Activated CD4-positive, alpha-beta T cell treated with anti-CD3 and anti-CD28 coated beads for 36 hours (primary cell): ENCODE results near the gene KRTAP10-7. TPM values are rescaled to one million over a fixed set of nuclear protein-coding genes. Genes with fewer than 3 reads are reported as not detected.
"Not testable (repeated sequence)": the region's sequence is repeated elsewhere in the genome, so short reads cannot be mapped to it uniquely, and the experiment has no call there.

ENCODE experiments used
- ATAC-seq: fragments of 200-7000 bp; cut with Tn5 transposase; one replicate; pipeline ENCODE4 v1.10.0; 2021; ENCODE audit warnings: mild to moderate bottlenecking, moderate library complexity
- CTCF ChIA-PET: fragments of 350-600 bp; sonication (Branson Sonifier 250); formaldehyde crosslinking; loops from one replicate; lab custom pipeline; 2021; ENCODE audit warnings: antibody characterized with exemption; lab: Charles Lee
- POLR2A ChIA-PET: fragments of 350-600 bp; sonication (Branson Sonifier 250); formaldehyde crosslinking; loops from one replicate; lab custom pipeline; 2021; ENCODE audit warnings: antibody characterized with exemption, inconsistent platforms; lab: Charles Lee
- DNase-seq: peaks from one replicate; pipeline ENCODE4 v3.0.0-alpha.2; 2020
- H3K27ac Mint-ChIP-seq: one replicate; pipeline ENCODE4 v1.8.0; 2021; ENCODE audit warnings: mixed read lengths
- H3K27me3 Mint-ChIP-seq: one replicate; pipeline ENCODE4 v1.8.0; 2021; ENCODE audit warnings: mixed read lengths
- H3K36me3 Mint-ChIP-seq: one replicate; pipeline ENCODE4 v1.8.0; 2021; ENCODE audit warnings: low read depth, mixed read lengths
- H3K4me1 Mint-ChIP-seq: one replicate; pipeline ENCODE4 v1.8.0; 2021; ENCODE audit warnings: mixed read lengths
- H3K4me3 Mint-ChIP-seq: one replicate; pipeline ENCODE4 v1.8.0; 2021; ENCODE audit warnings: mild to moderate bottlenecking, moderate library complexity, mixed read lengths
- H3K9me3 Mint-ChIP-seq: one replicate; pipeline ENCODE4 v1.8.0; 2021; ENCODE audit warnings: low read depth, mixed read lengths
- intact Hi-C, 2 experiments: fragments of 100-400 bp; cut with DNase I in 1 of 2; cut with micrococcal nuclease in 1 of 2; formaldehyde crosslinking; loops; one replicate each; pipeline versions ENCODE4 v1.14.2 to v1.15.1; 2022 to 2024; cut with DNase I, micrococcal nuclease
- total RNA-seq, 2 experiments: library from RNA; stranded (reverse); gene quantifications; one replicate each; pipeline ENCODE4 v1.2.3, GENCODE V29; 2021

The KRTAP10-7 gene
- total RNA-seq, 2 experiments from 2014 or later = not detected

GRCh38 chr21:44583089-44583799, 17.2 kb upstream of the KRTAP10-7 start:
- CTCF ChIA-PET = interaction anchor here (0.6 to 0.8 kb wide), 2 partner anchors 52 to 219 kb away, joined by 3 read pairs; partner anchors contain the start of gene UBE2G2
- Mint-ChIP-seq H3K27ac (no peak overlapping the region), H3K36me3 (peaks cover 2% of the 10 kb centered on the region), H3K27me3 (peaks cover 15% of the 10 kb centered on the region), H3K4me3 (no peak overlapping the region), H3K4me1 (peaks cover 10% of the 10 kb centered on the region), H3K9me3 (peaks cover 6% of the 10 kb centered on the region)
- DNase-seq (no peak), ATAC-seq (no peak)
- POLR2A ChIA-PET = no interaction called here
- intact Hi-C loops = no loop called here

GRCh38 chr21:44583800-44584147, 16.6 kb upstream of the KRTAP10-7 start:
- POLR2A ChIA-PET = no interaction called here
- DNase-seq = peak; percentile 62
- no peak overlapping the region for H3K27ac Mint-ChIP-seq
- CTCF ChIA-PET = interaction anchor here (0.8 kb wide), 1 partner anchor 218 kb away, joined by 3 read pairs; the partner anchor contains the start of gene UBE2G2
- peaks cover 15% of the 10 kb centered on the region for H3K27me3 Mint-ChIP-seq
- peaks cover 6% of the 10 kb centered on the region for H3K9me3 Mint-ChIP-seq
- H3K4me1 Mint-ChIP-seq = peaks cover 10% of the 10 kb centered on the region
- peak; percentile 96 for ATAC-seq
- H3K36me3 Mint-ChIP-seq = peaks cover 2% of the 10 kb centered on the region
- intact Hi-C loops = no loop called here
- no peak overlapping the region for H3K4me3 Mint-ChIP-seq

- Mint-ChIP-seq H3K4me1 (peaks cover 10% of the 10 kb centered on the region), H3K4me3 (no peak overlapping the region), H3K27ac (no peak overlapping the region), H3K27me3 (peaks cover 17% of the 10 kb centered on the region), H3K9me3 (peaks cover 6% of the 10 kb centered on the region), H3K36me3 (peaks cover 2% of the 10 kb centered on the region)
- ChIA-PET CTCF (interaction anchor here (0.7 kb wide), 1 partner anchor 175 kb away, joined by 3 read pairs; no protein-coding TSS in a partner anchor), POLR2A (no interaction called here)
- ATAC-seq = no peak
- DNase-seq = no peak
- intact Hi-C loops = no loop called here
These were observed 14.5 kb upstream of the KRTAP10-7 start for GRCh38 chr21:44585892-44586291.

- ATAC-seq (no peak), DNase-seq (no peak)
- H3K27ac Mint-ChIP-seq = no peak overlapping the region
- H3K36me3 Mint-ChIP-seq = no peaks in the 10 kb centered on the region
- no peak overlapping the region for H3K4me3 Mint-ChIP-seq
- ChIA-PET POLR2A (no interaction called here), CTCF (no interaction called here)
- intact Hi-C loops = no loop called here
- H3K4me1 Mint-ChIP-seq = peaks cover 1% of the 10 kb centered on the region
- no peaks in the 10 kb centered on the region for H3K9me3 Mint-ChIP-seq
- H3K27me3 Mint-ChIP-seq = peaks cover 14% of the 10 kb centered on the region
These were observed 11.3 kb upstream of the KRTAP10-7 start for GRCh38 chr21:44589094-44589493.

- POLR2A ChIA-PET = no interaction called here
- H3K27ac Mint-ChIP-seq = no peak overlapping the region
- no peak overlapping the region for H3K4me3 Mint-ChIP-seq
- H3K9me3 Mint-ChIP-seq = no peaks in the 10 kb centered on the region
- no peak for ATAC-seq
- peaks cover 14% of the 10 kb centered on the region for H3K27me3 Mint-ChIP-seq
- CTCF ChIA-PET = no interaction called here
- no peaks in the 10 kb centered on the region for H3K4me1 Mint-ChIP-seq
- no peak for DNase-seq
- intact Hi-C loops = no loop called here
- no peaks in the 10 kb centered on the region for H3K36me3 Mint-ChIP-seq
These were observed 10.7 kb upstream of the KRTAP10-7 start for GRCh38 chr21:44589586-44590305.

GRCh38 chr21:44590311-44590721, 10.1 kb upstream of the KRTAP10-7 start:
- H3K9me3 Mint-ChIP-seq = no peaks in the 10 kb centered on the region
- CTCF ChIA-PET = no interaction called here
- intact Hi-C loops = no loop called here
- H3K27me3 Mint-ChIP-seq = peaks cover 12% of the 10 kb centered on the region
- ATAC-seq (no peak), DNase-seq (no peak)
- no peaks in the 10 kb centered on the region for H3K4me1 Mint-ChIP-seq
- no peaks in the 10 kb centered on the region for H3K36me3 Mint-ChIP-seq
- no peak overlapping the region for H3K27ac Mint-ChIP-seq
- POLR2A ChIA-PET = no interaction called here
- no peak overlapping the region for H3K4me3 Mint-ChIP-seq

GRCh38 chr21:44590897-44591800, 9.2 kb upstream of the KRTAP10-7 start:
- H3K4me1 Mint-ChIP-seq, CTCF ChIA-PET, H3K4me3 Mint-ChIP-seq, H3K36me3 Mint-ChIP-seq, H3K9me3 Mint-ChIP-seq, H3K27me3 Mint-ChIP-seq, DNase-seq, intact Hi-C loops, POLR2A ChIA-PET, H3K27ac Mint-ChIP-seq, ATAC-seq: not testable (repeated sequence)

- CTCF ChIA-PET, POLR2A ChIA-PET, H3K36me3 Mint-ChIP-seq, ATAC-seq, H3K9me3 Mint-ChIP-seq, H3K27ac Mint-ChIP-seq, H3K4me3 Mint-ChIP-seq, H3K27me3 Mint-ChIP-seq, DNase-seq, H3K4me1 Mint-ChIP-seq, intact Hi-C loops: not testable (repeated sequence)
These were observed 8.6 kb upstream of the KRTAP10-7 start for GRCh38 chr21:44591801-44592130.

- intact Hi-C loops = no loop called here
These were observed 7.7 kb upstream of the KRTAP10-7 start, which contains the start of gene KRTAP10-6 for GRCh38 chr21:44592446-44593311. KRTAP10-6 (minus strand) TSS chr21:44592505; CDS start chr21:44592484, 21 bp downstream.

GRCh38 chr21:44593598-44594405, 6.6 kb upstream of the KRTAP10-7 start:
- DNase-seq (no peak), ATAC-seq (no peak)
- H3K36me3 Mint-ChIP-seq = no peaks in the 10 kb centered on the region
- H3K4me3 Mint-ChIP-seq = no peak overlapping the region
- CTCF ChIA-PET = no interaction called here
- no peak overlapping the region for H3K27ac Mint-ChIP-seq
- no peaks in the 10 kb centered on the region for H3K4me1 Mint-ChIP-seq
- POLR2A ChIA-PET = no interaction called here
- intact Hi-C loops = no loop called here
- H3K27me3 Mint-ChIP-seq = peaks cover 2% of the 10 kb centered on the region
- H3K9me3 Mint-ChIP-seq = peaks cover 4% of the 10 kb centered on the region

More at GRCh38 chr21:44592446-44593311, 7.7 kb upstream of the KRTAP10-7 start, which contains the start of gene KRTAP10-6:
- H3K27me3 Mint-ChIP-seq = peaks cover 2% of the 10 kb centered on the region
- CTCF ChIA-PET = no interaction called here
- H3K4me3 Mint-ChIP-seq = no peak within 1 kb of the TSS
- no peaks in the 10 kb centered on the region for H3K36me3 Mint-ChIP-seq
- no peak for ATAC-seq
- no peak for DNase-seq
- H3K9me3 Mint-ChIP-seq = no peaks in the 10 kb centered on the region
- no peaks in the 10 kb centered on the region for H3K4me1 Mint-ChIP-seq
- POLR2A ChIA-PET = no interaction called here
- H3K27ac Mint-ChIP-seq = no peak within 1 kb of the TSS
